GM23338 (cell line): ENCODE results near the gene SPZ1.

ENCODE experiments used
- CREB1 ChIP-seq: fragments of 250-450 bp; sonication (Bioruptor Pico); IDR thresholded peaks from 2 replicates; pipeline ENCODE4 v1.5.0; 2020; ENCODE audit warnings: low read depth, mild to moderate bottlenecking, moderate library complexity
- CTCF ChIP-seq, 2 experiments: fragments of 200-600 bp in 1 of 2; sonication (generic) in 1 of 2; conservative IDR thresholded peaks; 2 replicates each; pipeline versions ENCODE4 v1.5.1 to v1.6.1; 2016 to 2017; ENCODE audit warnings: antibody characterized with exemption in 2 of 2, low read depth in 2 of 2, mild to moderate bottlenecking in 2 of 2, moderate library complexity in 1 of 2
- EZH2 ChIP-seq: fragments of 200-600 bp; sonication (generic); IDR thresholded peaks from one replicate; pipeline ENCODE4 v1.8.0; 2017; ENCODE audit warnings: antibody characterized with exemption, mild to moderate bottlenecking, low read depth; ENCODE audit not compliant: unreplicated experiment
- JUNB ChIP-seq: IDR thresholded peaks from one replicate; pipeline ENCODE4 v1.6.1; 2016; ENCODE audit warnings: antibody characterized with exemption; ENCODE audit not compliant: unreplicated experiment
- POLR2AphosphoS5 ChIP-seq: IDR thresholded peaks from 2 replicates; pipeline ENCODE4 v1.6.1; 2016; ENCODE audit warnings: antibody characterized with exemption, low read depth
- REST ChIP-seq: IDR thresholded peaks from one replicate; pipeline ENCODE4 v1.6.1; 2018; ENCODE audit warnings: antibody characterized with exemption; ENCODE audit not compliant: unreplicated experiment
- ZNF331 ChIP-seq: fragments of 250-450 bp; sonication (Bioruptor Pico); IDR thresholded peaks from 2 replicates; pipeline ENCODE4 v1.5.0; 2020; ENCODE audit warnings: low read depth, mild to moderate bottlenecking, moderate library complexity

GRCh38 chr5:80318212-80318611, 1.6 kb upstream of the SPZ1 start:
- TF ChIP-seq EZH2 (no peak), CTCF (conservative IDR thresholded peaks at IDR 0.05; ENCODE audit: low read depth in 2 of 2) (no peak), POLR2AphosphoS5 (no peak), CREB1 (CRISPR knock-in tag) (no peak), REST (no peak), JUNB (no peak), ZNF331 (CRISPR knock-in tag) (no peak)
